ENCODE data around the gene NOL6. TPM values are rescaled to one million over a fixed set of nuclear protein-coding genes. Genes with fewer than 3 reads are reported as not detected.

Gene NOL6
- total and polyA plus RNA-seq, 2 of the 8 experiments (the other 6 are each of a cell fraction or from before 2014, with no cell fraction given), result 44.0 to 55.0 TPM

GRCh38 chr9:33415501-33416038 is 58.2 kb downstream of the NOL6 start:
- no peak overlapping the region for H2AK5ac ChIP-seq (ENCODE audit: low read depth, low read length)
- H2BK12ac ChIP-seq (ENCODE audit: low read depth, low read length), result 0 out of 2 replicates have a peak overlapping the region, but pooled peaks have one; percentile 35
- ChIA-PET CTCF (ENCODE audit: partially characterized antibody) (interaction anchor here (0.5 to 9.5 kb wide), 26 partner anchors 8 to 304 kb away, joined by 3 to 134 read pairs (median 6); partner anchors contain the start of genes AQP3, AQP7 and NOL6), POLR2A (ENCODE audit: partially characterized antibody) (interaction anchor here (1.0 to 1.4 kb wide), 3 partner anchors 8 to 57 kb away, joined by 3 read pairs; no protein-coding TSS in a partner anchor)
- WGBS, 2 experiments (ENCODE audit: extremely low coverage in 1 of 2, insufficient coverage in 1 of 2, insufficient read length in 1 of 2, insufficient replicate concordance in 2 of 2, low coverage in 1 of 2, low lambda C conversion rate in 2 of 2, missing lambda C conversion rate in 1 of 2), result 76% methylated on average over 9 of the region's 9 CpGs; no CpG with 5 or more reads in 1 of the 2 experiments
- H3K9me3 ChIP-seq (ENCODE audit: insufficient read depth in 2 of 2, low read depth in 1 of 2, low read length in 1 of 2), result no peaks in the 10 kb centered on the region
- H4K5ac ChIP-seq (ENCODE audit: insufficient read length, low read depth, low read length), result no peak overlapping the region
- no peak overlapping the region for H3K9ac ChIP-seq (replicated peaks in 1 of 4; ENCODE audit: extremely low read depth in 1 of 4, low read depth in 3 of 4, low read length in 3 of 4)
- DNase-seq (ENCODE audit: low read depth in 1 of 2, low spot score in 2 of 2) (peak; percentile 41 to 93), FAIRE-seq (no peak)
- H3K4me2 ChIP-seq (ENCODE audit: insufficient read depth in 1 of 2, low read depth in 2 of 2, low read length in 2 of 2), result no peak overlapping the region
- H3K56ac ChIP-seq (replicated peaks; ENCODE audit: insufficient read length, low read depth, low read length), result no peak overlapping the region
- H2BK20ac ChIP-seq (ENCODE audit: low read length), result no peak overlapping the region
- peaks cover 0 to 4% (median 3%) of the 10 kb centered on the region in 4 experiments; a peak in 2 of 7 replicates for H3K4me1 ChIP-seq (replicated peaks in 1 of 4; ENCODE audit: control insufficient read depth in 3 of 4, insufficient read depth in 4 of 4, low read length in 3 of 4)
- no peaks in the 10 kb centered on the region for H3K79me1 ChIP-seq (ENCODE audit: low read depth, low read length)
- H2BK5ac ChIP-seq (ENCODE audit: low read depth, low read length), result no peak overlapping the region; the same call in 1 of the 2 replicates
- H2BK120ac ChIP-seq (replicated peaks; ENCODE audit: low read depth, low read length), result no peak overlapping the region
- peak overlapping the region; percentile 19 for H4K8ac ChIP-seq (ENCODE audit: extremely low read depth, insufficient read depth, low read length)
- H2BK15ac ChIP-seq (ENCODE audit: low read length), result no peak overlapping the region
- H3K27me3 ChIP-seq (replicated peaks in 1 of 4; ENCODE audit: control insufficient read depth in 3 of 4, extremely low read depth in 1 of 4, insufficient read depth in 3 of 4, low read length in 3 of 4), result no peaks in the 10 kb centered on the region; a peak in 1 of 7 replicates
- H3K23me2 ChIP-seq (ENCODE audit: low read depth, low read length), result no peaks in the 10 kb centered on the region
- H3K36me3 ChIP-seq (ENCODE audit: control insufficient read depth in 2 of 4, insufficient read depth in 4 of 4, low read length in 3 of 4), result no peaks in the 10 kb centered on the region
- H3K4ac ChIP-seq (replicated peaks; ENCODE audit: insufficient read length, low read depth, low read length), result peak overlapping the region; percentile 32
- no peaks in the 10 kb centered on the region for H4K20me1 ChIP-seq (replicated peaks in 1 of 2; ENCODE audit: control insufficient read depth in 1 of 2, insufficient read depth in 2 of 2, low read length in 2 of 2)
- H3K14ac ChIP-seq (ENCODE audit: insufficient read length), result no peak overlapping the region
- 0 out of 2 replicates have a peak overlapping the region, but pooled peaks have one; percentile 14 for H2AFZ ChIP-seq (ENCODE audit: low read length)
- no peak overlapping the region for H3K23ac ChIP-seq (ENCODE audit: insufficient read length)
- H3K4me3 ChIP-seq (ENCODE audit: extremely low read depth in 1 of 4, insufficient read depth in 2 of 4, low read depth in 3 of 4, low read length in 4 of 4), result no peak overlapping the region
- no peaks in the 10 kb centered on the region for H3K79me2 ChIP-seq (ENCODE audit: control insufficient read depth in 1 of 2, insufficient read depth in 2 of 2, low read length in 2 of 2)
- no peak overlapping the region for H3K27ac ChIP-seq (ENCODE audit: low read depth, low read length)
- H3K18ac ChIP-seq (ENCODE audit: extremely low read depth, low read length), result 0 out of 2 replicates have a peak overlapping the region, but pooled peaks have one; percentile 52
- no peak overlapping the region for H4K91ac ChIP-seq (replicated peaks; ENCODE audit: insufficient read length, low read length)
- TF ChIP-seq RAD21 (IDR thresholded peaks at IDR 0.05 in 1 of 2, conservative IDR thresholded peaks at IDR 0.05 in 1 of 2; ENCODE audit: low read depth in 2 of 2, low read length in 2 of 2) (peak; percentile 63 to 79), KDM4A (IDR thresholded peaks at IDR 0.05; ENCODE audit: low read depth, low read length, severe bottlenecking) (no peak), CTCF (IDR thresholded peaks at IDR 0.05; ENCODE audit: control extremely low read depth in 1 of 3, insufficient read depth in 1 of 3, low read depth in 1 of 3, low read length in 3 of 3) (peak; percentile 75 to 82 (median 79)), SAP30 (IDR thresholded peaks at IDR 0.05; ENCODE audit: insufficient read depth, insufficient replicate concordance, low read length) (no peak), POLR2A (IDR thresholded peaks at IDR 0.05; ENCODE audit: control extremely low read depth in 1 of 2, low read depth in 2 of 2, low read length in 2 of 2) (no peak), BACH1 (IDR thresholded peaks at IDR 0.05; ENCODE audit: low read length) (no peak), CBX8 (IDR thresholded peaks at IDR 0.05; ENCODE audit: borderline replicate concordance, low read depth, low read length) (no peak), TBP (IDR thresholded peaks at IDR 0.05; ENCODE audit: low read depth, low read length) (no peak), CREB1 (IDR thresholded peaks at IDR 0.05) (peak; percentile 16; the same call in 1 of the 2 replicates)
- TF ChIP-seq, protein P1, sequence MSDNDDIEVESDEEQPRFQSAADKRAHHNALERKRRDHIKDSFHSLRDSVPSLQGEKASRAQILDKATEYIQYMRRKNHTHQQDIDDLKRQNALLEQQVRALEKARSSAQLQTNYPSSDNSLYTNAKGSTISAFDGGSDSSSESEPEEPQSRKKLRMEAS (IDR thresholded peaks at IDR 0.05), result peak; percentile 42; the same call in 1 of the 2 replicates
